ENCODE data around the gene LAMA5. TPM values are rescaled to one million over a fixed set of nuclear protein-coding genes. Genes with fewer than 3 reads are reported as not detected.

LAMA5 gene
- total and polyA plus RNA-seq, 5 donors from 2014 or later: 0.30 to 0.91 TPM; not detected in 3

- peak overlapping the region; percentile 70 for H3K4me3 ChIP-seq (ENCODE audit: low read depth, low read length)
- DNase-seq: no peak
- H3K4me1 ChIP-seq (ENCODE audit: control insufficient read depth, insufficient read depth, low read length, poor library complexity, severe bottlenecking): peaks cover 31% of the 10 kb centered on the region
- H3K27ac ChIP-seq (ENCODE audit: insufficient read depth, low read length, poor library complexity, severe bottlenecking): no peak overlapping the region
- ATAC-seq (ENCODE audit: low read depth in 2 of 2): no peak
- no peaks in the 10 kb centered on the region for H3K27me3 ChIP-seq (ENCODE audit: control insufficient read depth, insufficient read depth, low read length)
- peak overlapping the region; percentile 86 to 92 (median 90) for H3K4me3 Mint-ChIP-seq
- peaks cover 5 to 31% (median 15%) of the 10 kb centered on the region in 4 donors for H3K4me1 Mint-ChIP-seq
- peaks cover 41% of the 10 kb centered on the region for H3K36me3 ChIP-seq (ENCODE audit: control insufficient read depth, insufficient read depth, low read length)
- no peaks in the 10 kb centered on the region for H3K9me3 Mint-ChIP-seq
- no peaks in the 10 kb centered on the region for H3K27me3 Mint-ChIP-seq
- peak overlapping the region in 2 of 3 donors; percentile 81 to 88 for H3K27ac Mint-ChIP-seq
- peaks cover 13% of the 10 kb centered on the region for H3K36me3 Mint-ChIP-seq
- H3K9me3 ChIP-seq (ENCODE audit: control insufficient read depth in 2 of 2, low read length in 2 of 2): no peaks in the 10 kb centered on the region
Observed at GRCh38 chr20:62304331-62305148, 62.6 kb downstream of the LAMA5 start.

GRCh38 chr20:62303340-62304226 is 63.5 kb downstream of the LAMA5 start:
- Histone ChIP-seq H3K9me3 (ENCODE audit: control insufficient read depth in 2 of 2, low read length in 2 of 2) (no peaks in the 10 kb centered on the region), H3K27me3 (ENCODE audit: control insufficient read depth, insufficient read depth, low read length) (no peaks in the 10 kb centered on the region), H3K27ac (ENCODE audit: insufficient read depth, low read length, poor library complexity, severe bottlenecking) (peak overlapping the region; percentile 65), H3K4me3 (ENCODE audit: low read depth, low read length) (peak overlapping the region; percentile 70), H3K4me1 (ENCODE audit: control insufficient read depth, insufficient read depth, low read length, poor library complexity, severe bottlenecking) (peaks cover 31% of the 10 kb centered on the region), H3K36me3 (ENCODE audit: control insufficient read depth, insufficient read depth, low read length) (peaks cover 38% of the 10 kb centered on the region)
- H3K9me3 Mint-ChIP-seq: no peaks in the 10 kb centered on the region
- H3K4me1 Mint-ChIP-seq: peaks cover 5 to 31% (median 15%) of the 10 kb centered on the region in 4 donors
- H3K36me3 Mint-ChIP-seq: peaks cover 7% of the 10 kb centered on the region
- H3K27ac Mint-ChIP-seq: peak overlapping the region; percentile 74 to 88 (median 81)
- ATAC-seq (ENCODE audit: low read depth in 2 of 2) (no peak), DNase-seq (peak in 1 of 3 donors; percentile 34)
- H3K4me3 Mint-ChIP-seq: peak overlapping the region; percentile 86 to 92 (median 90)
- H3K27me3 Mint-ChIP-seq: no peaks in the 10 kb centered on the region

GRCh38 chr20:62303062-62303339 is 64.1 kb downstream of the LAMA5 start:
- H3K4me1 Mint-ChIP-seq: peaks cover 5 to 31% (median 15%) of the 10 kb centered on the region in 4 donors
- H3K4me3 ChIP-seq (ENCODE audit: low read depth, low read length): no peak overlapping the region
- H3K9me3 Mint-ChIP-seq: no peaks in the 10 kb centered on the region
- peaks cover 31% of the 10 kb centered on the region for H3K4me1 ChIP-seq (ENCODE audit: control insufficient read depth, insufficient read depth, low read length, poor library complexity, severe bottlenecking)
- H3K4me3 Mint-ChIP-seq: peak overlapping the region; percentile 87 to 97 (median 96)
- peak overlapping the region in 2 of 3 donors; percentile 93 to 98 for H3K27ac Mint-ChIP-seq
- H3K36me3 Mint-ChIP-seq: peaks cover 6% of the 10 kb centered on the region
- DNase-seq (no peak), ATAC-seq (ENCODE audit: low read depth in 2 of 2) (no peak)
- H3K36me3 ChIP-seq (ENCODE audit: control insufficient read depth, insufficient read depth, low read length): peaks cover 32% of the 10 kb centered on the region
- peak overlapping the region; percentile 65 for H3K27ac ChIP-seq (ENCODE audit: insufficient read depth, low read length, poor library complexity, severe bottlenecking)
- H3K27me3 Mint-ChIP-seq: no peaks in the 10 kb centered on the region
- no peaks in the 10 kb centered on the region for H3K9me3 ChIP-seq (ENCODE audit: control insufficient read depth in 2 of 2, low read length in 2 of 2)
- no peaks in the 10 kb centered on the region for H3K27me3 ChIP-seq (ENCODE audit: control insufficient read depth, insufficient read depth, low read length)

DNA sequence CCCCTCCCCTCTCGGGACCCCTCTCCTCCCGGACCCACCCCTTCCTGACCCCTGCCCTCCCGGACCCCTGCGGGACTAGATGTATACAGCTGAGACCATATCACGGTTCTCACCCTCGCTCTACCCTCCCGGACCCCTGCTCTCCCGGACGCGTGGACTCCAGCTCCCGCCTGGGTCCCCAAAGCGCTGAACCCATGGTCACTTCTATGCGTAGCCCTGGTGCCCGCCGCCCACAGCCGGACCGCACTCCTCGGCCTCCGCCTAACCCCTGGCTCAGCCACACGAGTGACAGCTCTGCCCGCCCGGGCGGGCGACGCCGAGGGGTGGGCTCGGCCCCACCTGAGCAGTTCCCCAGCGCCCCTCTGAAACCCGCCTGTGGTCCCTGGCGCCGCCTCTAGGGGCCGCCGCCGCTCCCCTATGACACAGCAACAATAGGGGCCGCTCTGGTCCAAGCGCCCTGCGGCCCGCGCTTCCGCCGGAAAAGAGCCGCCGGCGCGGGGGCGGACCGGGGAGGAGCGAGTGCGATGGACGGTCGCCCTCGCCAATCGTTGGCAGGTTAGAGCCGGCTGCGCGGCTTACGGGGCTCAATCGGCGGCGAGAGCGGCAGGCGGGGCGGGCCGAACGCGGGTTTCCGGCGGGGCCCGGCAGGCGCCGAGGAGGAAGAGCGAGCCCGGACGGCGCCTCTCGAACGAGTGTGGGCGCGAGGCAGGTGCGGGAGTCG is 64.6 kb downstream of the LAMA5 start, which contains the start of gene ADRM1:
Gene ADRM1, plus strand, starts transcription at position 657 of the 721 bp plus-strand sequence. CDS start 572 bp downstream, outside the sequence.
- ATAC-seq (ENCODE audit: low read depth in 2 of 2): peak; percentile 91 to 94
- Mint-ChIP-seq H3K4me3 (peak within 1 kb of the TSS; percentile 87 to 97 (median 96)), H3K4me1 (peaks cover 5 to 31% (median 15%) of the 10 kb centered on the region in 4 donors), H3K9me3 (no peaks in the 10 kb centered on the region), H3K27ac (peak within 1 kb of the TSS; percentile 93 to 100 (median 98)), H3K36me3 (peaks cover 6% of the 10 kb centered on the region), H3K27me3 (no peaks in the 10 kb centered on the region)
- DNase-seq: peak; percentile 92 to 97 (median 97)
- H3K27me3 ChIP-seq (ENCODE audit: control insufficient read depth, insufficient read depth, low read length): no peaks in the 10 kb centered on the region
- no peaks in the 10 kb centered on the region for H3K9me3 ChIP-seq (ENCODE audit: control insufficient read depth in 2 of 2, low read length in 2 of 2)
- H3K4me1 ChIP-seq (ENCODE audit: control insufficient read depth, insufficient read depth, low read length, poor library complexity, severe bottlenecking): peaks cover 31% of the 10 kb centered on the region
- H3K4me3 ChIP-seq (ENCODE audit: low read depth, low read length): peak within 1 kb of the TSS; percentile 70
- H3K27ac ChIP-seq (ENCODE audit: insufficient read depth, low read length, poor library complexity, severe bottlenecking): peak within 1 kb of the TSS; percentile 92
- H3K36me3 ChIP-seq (ENCODE audit: control insufficient read depth, insufficient read depth, low read length): peaks cover 29% of the 10 kb centered on the region

DNA sequence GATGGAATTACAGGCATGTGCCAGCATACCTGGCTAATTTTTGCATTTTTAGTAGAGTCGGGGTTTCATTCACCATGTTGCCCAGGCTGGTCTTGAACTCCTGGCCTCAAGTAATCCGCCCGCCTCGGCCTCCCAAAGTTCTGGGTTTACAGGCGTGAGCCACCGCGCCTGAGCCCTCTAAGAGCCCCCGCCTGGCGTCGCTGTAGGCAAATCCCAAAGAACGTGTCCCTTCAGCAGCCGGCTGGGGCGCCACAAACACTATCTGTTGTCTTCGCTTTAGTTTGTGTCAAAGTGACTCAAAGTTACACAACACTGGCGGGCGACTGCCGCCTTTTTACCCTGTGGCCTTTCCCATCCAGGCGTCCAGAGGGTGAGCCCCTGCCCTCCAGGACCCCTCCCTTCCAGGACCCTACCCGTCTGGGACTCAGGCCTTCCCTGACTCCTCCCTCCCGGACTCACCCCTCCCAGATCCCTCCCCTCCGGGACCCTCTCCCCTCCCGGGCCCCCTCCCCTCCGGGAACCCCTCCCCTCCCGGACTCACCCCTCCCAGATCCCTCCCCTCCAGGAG is 65.3 kb downstream of the LAMA5 start:
- Histone ChIP-seq H3K4me1 (ENCODE audit: control insufficient read depth, insufficient read depth, low read length, poor library complexity, severe bottlenecking) (peaks cover 31% of the 10 kb centered on the region), H3K36me3 (ENCODE audit: control insufficient read depth, insufficient read depth, low read length) (peaks cover 23% of the 10 kb centered on the region), H3K4me3 (ENCODE audit: low read depth, low read length) (peak overlapping the region; percentile 59), H3K27ac (ENCODE audit: insufficient read depth, low read length, poor library complexity, severe bottlenecking) (peak overlapping the region; percentile 92), H3K27me3 (ENCODE audit: control insufficient read depth, insufficient read depth, low read length) (no peaks in the 10 kb centered on the region), H3K9me3 (ENCODE audit: control insufficient read depth in 2 of 2, low read length in 2 of 2) (no peaks in the 10 kb centered on the region)
- H3K4me1 Mint-ChIP-seq: peaks cover 5 to 31% (median 15%) of the 10 kb centered on the region in 4 donors
- no peaks in the 10 kb centered on the region for H3K9me3 Mint-ChIP-seq
- no peaks in the 10 kb centered on the region for H3K27me3 Mint-ChIP-seq
- peak overlapping the region; percentile 93 to 100 (median 98) for H3K27ac Mint-ChIP-seq
- peaks cover 6% of the 10 kb centered on the region for H3K36me3 Mint-ChIP-seq
- peak overlapping the region; percentile 87 to 97 (median 96) for H3K4me3 Mint-ChIP-seq
- peak; percentile 48 to 52 for ATAC-seq (ENCODE audit: low read depth in 2 of 2)
- DNase-seq: peak; percentile 74 to 95 (median 82)

- DNase-seq (no peak), ATAC-seq (ENCODE audit: low read depth in 2 of 2) (no peak)
- no peaks in the 10 kb centered on the region for H3K27me3 ChIP-seq (ENCODE audit: control insufficient read depth, insufficient read depth, low read length)
- Mint-ChIP-seq H3K4me3 (peak overlapping the region; percentile 9 to 97 (median 75)), H3K27me3 (no peaks in the 10 kb centered on the region), H3K36me3 (peaks cover 6% of the 10 kb centered on the region), H3K27ac (peak overlapping the region in 2 of 3 donors; percentile 40 to 93), H3K9me3 (no peaks in the 10 kb centered on the region), H3K4me1 (peaks cover 5 to 31% (median 15%) of the 10 kb centered on the region in 4 donors)
- peak overlapping the region; percentile 92 for H3K27ac ChIP-seq (ENCODE audit: insufficient read depth, low read length, poor library complexity, severe bottlenecking)
- no peak overlapping the region for H3K4me3 ChIP-seq (ENCODE audit: low read depth, low read length)
- H3K4me1 ChIP-seq (ENCODE audit: control insufficient read depth, insufficient read depth, low read length, poor library complexity, severe bottlenecking): peaks cover 31% of the 10 kb centered on the region
- no peaks in the 10 kb centered on the region for H3K9me3 ChIP-seq (ENCODE audit: control insufficient read depth in 2 of 2, low read length in 2 of 2)
- peaks cover 18% of the 10 kb centered on the region for H3K36me3 ChIP-seq (ENCODE audit: control insufficient read depth, insufficient read depth, low read length)
Observed at GRCh38 chr20:62301111-62301668, 65.9 kb downstream of the LAMA5 start.

Measured in CD4-positive, CD25-positive, alpha-beta regulatory T cell (primary cell).